MM.1S (cell line): ENCODE measurements around the gene GARNL3.

Experiments used
- DNase-seq: peaks from one replicate; pipeline ENCODE4 v3.0.0-alpha.2; 2015
- H2AFZ ChIP-seq: fragments of 300-600 bp; sonication (generic); 2 replicates; pipeline ENCODE4 v1.6.0; 2016; ENCODE audit warnings: antibody characterized with exemption, low read length
- H3F3A ChIP-seq: fragments of 300-600 bp; sonication (generic); 2 replicates; pipeline ENCODE4 v1.6.1; 2016; ENCODE audit warnings: mild to moderate bottlenecking, antibody characterized with exemption, low read length, moderate library complexity, mixed read lengths; ENCODE audit not compliant: insufficient read depth
- H3K27ac ChIP-seq: fragments of 300-600 bp; sonication (generic); 2 replicates; pipeline ENCODE4 v1.5.1; 2016; ENCODE audit warnings: mild to moderate bottlenecking, low read length
- H3K27me3 ChIP-seq: fragments of 300-600 bp; sonication (generic); replicated peaks from 2 replicates; pipeline ENCODE4 v1.6.0; 2016; ENCODE audit warnings: low read length; ENCODE audit not compliant: insufficient read depth
- H3K36me3 ChIP-seq: fragments of 300-600 bp; sonication (generic); replicated peaks from 2 replicates; pipeline ENCODE4 v1.6.1; 2016; ENCODE audit warnings: mild to moderate bottlenecking, low read length, mixed read lengths; ENCODE audit not compliant: insufficient read depth
- H3K4me1 ChIP-seq: fragments of 300-600 bp; sonication (generic); 2 replicates; pipeline ENCODE4 v1.6.1; 2016; ENCODE audit warnings: low read length, mixed read lengths
- H3K4me2 ChIP-seq: fragments of 300-600 bp; sonication (generic); 2 replicates; pipeline ENCODE4 v1.6.0; 2016; ENCODE audit warnings: low read depth, low read length
- H3K4me3 ChIP-seq: fragments of 300-600 bp; sonication (generic); 2 replicates; pipeline ENCODE4 v1.5.1; 2016; ENCODE audit warnings: low read length, mixed read lengths
- H3K79me2 ChIP-seq: fragments of 300-600 bp; sonication (generic); 2 replicates; pipeline ENCODE4 v1.6.1; 2016; ENCODE audit warnings: mixed run types, low read length, mixed read lengths
- H3K9ac ChIP-seq: fragments of 300-600 bp; sonication (generic); 2 replicates; pipeline ENCODE4 v1.6.1; 2016; ENCODE audit warnings: low read length, mixed read lengths
- H3K9me2 ChIP-seq: fragments of 300-600 bp; sonication (generic); replicated peaks from 2 replicates; pipeline ENCODE4 v1.6.1; 2016; ENCODE audit warnings: mild to moderate bottlenecking, low read length, mixed read lengths; ENCODE audit not compliant: insufficient read depth
- H3K9me3 ChIP-seq: fragments of 300-600 bp; sonication (generic); replicated peaks from 2 replicates; pipeline ENCODE4 v1.6.1; 2016; ENCODE audit warnings: mild to moderate bottlenecking, low read length, mixed read lengths; ENCODE audit not compliant: insufficient read depth
- H4K20me1 ChIP-seq: fragments of 300-600 bp; sonication (generic); 2 replicates; pipeline ENCODE4 v1.6.1; 2016; ENCODE audit warnings: mild to moderate bottlenecking, low read length, moderate library complexity, mixed read lengths; ENCODE audit not compliant: insufficient read depth
- CTCF ChIP-seq: fragments of 300-600 bp; sonication (generic); IDR thresholded peaks from 2 replicates; pipeline ENCODE4 v1.5.1; 2016; ENCODE audit warnings: antibody characterized with exemption, low read length, mixed read lengths
- EZH2 ChIP-seq: fragments of 300-600 bp; sonication (generic); optimal IDR thresholded peaks from 2 replicates; pipeline ENCODE3; 2017; ENCODE audit warnings: low read depth, mild to moderate bottlenecking, antibody characterized with exemption, low read length, mixed read lengths
- EZH2phosphoT487 ChIP-seq: fragments of 300-600 bp; sonication (generic); IDR thresholded peaks from 2 replicates; pipeline ENCODE4 v1.6.1; 2018; ENCODE audit warnings: antibody characterized with exemption, low read length

Gene GARNL3

GRCh38 chr9:127232833-127233549 lies 31.6 kb upstream of the GARNL3 start:
- no peak for TF ChIP-seq EZH2
- TF ChIP-seq CTCF: no peak
- no peak for TF ChIP-seq EZH2phosphoT487
- Histone ChIP-seq H3K9me3 (no peaks in the 10 kb centered on the region), H4K20me1 (no peaks in the 10 kb centered on the region), H3F3A (no peaks in the 10 kb centered on the region), H2AFZ (no peak overlapping the region), H3K9me2 (no peaks in the 10 kb centered on the region), H3K79me2 (no peaks in the 10 kb centered on the region), H3K36me3 (no peaks in the 10 kb centered on the region), H3K27ac (no peak overlapping the region), H3K9ac (no peak overlapping the region), H3K27me3 (no peaks in the 10 kb centered on the region), H3K4me3 (no peak overlapping the region), H3K4me2 (no peak overlapping the region), H3K4me1 (no peaks in the 10 kb centered on the region)
- no peak for DNase-seq

- Histone ChIP-seq H3K27me3 (no peaks in the 10 kb centered on the region), H3K9ac (no peak overlapping the region), H3K27ac (no peak overlapping the region), H3K9me2 (no peaks in the 10 kb centered on the region), H3K4me3 (no peak overlapping the region), H3K9me3 (no peaks in the 10 kb centered on the region), H3K79me2 (no peaks in the 10 kb centered on the region), H3F3A (no peaks in the 10 kb centered on the region), H4K20me1 (no peaks in the 10 kb centered on the region), H2AFZ (no peak overlapping the region), H3K4me2 (no peak overlapping the region), H3K4me1 (no peaks in the 10 kb centered on the region), H3K36me3 (no peaks in the 10 kb centered on the region)
- no peak for TF ChIP-seq CTCF
- TF ChIP-seq EZH2phosphoT487: no peak
- TF ChIP-seq EZH2: no peak
- DNase-seq: no peak
Measured at GRCh38 chr9:127233550-127233949, 31.0 kb upstream of the GARNL3 start.

GRCh38 chr9:127233989-127234388 lies 30.6 kb upstream of the GARNL3 start:
- no peak overlapping the region for H3K4me2 ChIP-seq
- no peaks in the 10 kb centered on the region for H3K27me3 ChIP-seq
- no peak for TF ChIP-seq CTCF
- no peak for TF ChIP-seq EZH2
- TF ChIP-seq EZH2phosphoT487: no peak
- H3K9me2 ChIP-seq: no peaks in the 10 kb centered on the region
- H3K27ac ChIP-seq: no peak overlapping the region
- DNase-seq: no peak
- no peaks in the 10 kb centered on the region for H4K20me1 ChIP-seq
- no peak overlapping the region for H2AFZ ChIP-seq
- H3K79me2 ChIP-seq: no peaks in the 10 kb centered on the region
- no peak overlapping the region for H3K9ac ChIP-seq
- no peaks in the 10 kb centered on the region for H3K9me3 ChIP-seq
- H3F3A ChIP-seq: no peaks in the 10 kb centered on the region
- no peaks in the 10 kb centered on the region for H3K4me1 ChIP-seq
- H3K4me3 ChIP-seq: no peak overlapping the region
- no peaks in the 10 kb centered on the region for H3K36me3 ChIP-seq
